ELR (cell line): Measurements from ENCODE around the gene ACADM.
A peak's percentile ranks its signal among the peaks of the same experiment; 100 is the strongest.
"Not testable (repeated sequence)": the region's sequence is repeated elsewhere in the genome, so short reads cannot be mapped to it uniquely, and the experiment has no call there.

Source experiments
- DNase-seq: peaks from one replicate; pipeline ENCODE4 v3.0.0-alpha.2; 2015; ENCODE audit warnings: low read depth

Gene ACADM

DNA sequence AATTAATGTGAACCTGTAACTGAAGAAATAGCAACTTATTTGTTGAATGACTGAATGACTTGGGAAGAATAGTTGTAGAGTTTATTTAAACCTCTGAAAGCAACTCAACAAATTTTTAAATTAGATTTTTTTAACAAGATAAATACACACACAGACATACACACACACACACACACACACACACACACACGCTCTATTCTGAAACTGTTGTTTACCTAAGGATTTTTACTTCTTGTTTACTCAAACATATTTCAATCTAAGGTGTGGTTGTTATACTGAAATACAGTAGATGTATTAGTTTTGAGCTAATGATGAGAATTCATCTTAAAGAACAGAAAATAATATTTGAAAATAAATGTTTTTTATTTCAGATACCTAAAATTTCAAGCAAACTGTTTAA lies 11.5 kb downstream of the ACADM start:
- no peak for DNase-seq

DNA sequence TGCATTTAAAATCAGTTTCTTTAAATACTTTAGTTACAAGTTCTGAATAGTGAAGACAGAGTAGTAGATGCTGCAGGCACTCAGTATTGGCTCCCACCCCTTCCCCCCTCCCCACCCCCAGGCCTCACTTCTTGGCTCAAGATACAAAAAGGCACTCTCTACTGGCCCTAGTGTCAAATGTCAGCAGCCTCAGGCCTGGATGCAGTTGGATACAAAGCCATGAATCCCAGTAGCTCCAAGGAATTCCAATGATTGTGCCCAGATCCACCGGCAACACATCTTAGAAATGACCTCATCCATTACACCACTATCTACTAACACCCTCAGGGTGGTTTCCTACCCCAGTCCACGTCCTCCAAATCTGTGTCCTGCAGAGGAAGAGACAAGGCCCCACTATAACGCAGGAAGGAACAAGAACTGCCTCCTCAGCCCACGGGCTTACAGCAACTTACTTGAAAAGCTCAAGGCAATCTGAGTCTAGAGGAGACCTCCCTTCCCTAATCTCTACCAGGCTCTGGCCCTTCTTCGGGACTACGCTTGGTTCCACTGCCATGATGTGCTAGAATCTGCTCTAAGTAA lies 17.6 kb downstream of the ACADM start:
- DNase-seq, result no peak

DNA sequence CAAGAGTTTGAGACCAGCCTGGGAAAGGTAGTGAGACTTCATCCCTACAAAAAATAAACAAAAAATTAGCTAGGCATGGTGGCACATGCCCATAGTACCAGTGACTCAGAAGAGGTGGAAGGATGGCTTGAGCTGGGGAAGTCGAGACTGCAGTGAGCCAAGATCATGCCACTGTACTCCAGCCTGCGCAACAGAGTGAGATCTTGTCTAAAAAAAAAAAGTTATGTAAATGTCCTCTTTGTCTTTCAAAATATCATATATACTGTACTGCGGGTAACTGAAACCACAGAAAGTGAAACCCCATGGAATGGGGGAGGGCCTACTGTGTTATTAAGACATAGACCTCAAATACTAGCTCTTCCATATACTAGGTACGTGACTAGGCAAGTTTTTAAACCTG lies 20.8 kb downstream of the ACADM start:
- DNase-seq, result no peak

DNA sequence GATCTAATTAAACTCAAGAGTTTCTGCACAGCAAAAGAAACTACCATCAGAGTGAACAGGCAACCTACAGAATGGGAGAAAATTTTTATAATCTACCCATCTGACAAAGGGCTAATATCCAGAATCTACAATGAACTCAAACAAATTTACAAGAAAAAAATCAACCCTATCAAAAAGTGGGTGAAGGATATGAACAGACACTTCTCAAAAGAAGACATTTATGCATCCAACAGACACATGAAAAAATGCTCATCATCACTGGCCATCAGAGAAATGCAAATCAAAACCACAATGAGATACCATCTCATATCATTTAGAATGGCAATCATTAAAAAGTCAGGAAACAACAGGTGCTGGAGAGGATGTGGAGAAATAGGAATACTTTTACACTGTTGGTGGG lies 32.7 kb downstream of the ACADM start:
- not testable (repeated sequence) for DNase-seq

DNA sequence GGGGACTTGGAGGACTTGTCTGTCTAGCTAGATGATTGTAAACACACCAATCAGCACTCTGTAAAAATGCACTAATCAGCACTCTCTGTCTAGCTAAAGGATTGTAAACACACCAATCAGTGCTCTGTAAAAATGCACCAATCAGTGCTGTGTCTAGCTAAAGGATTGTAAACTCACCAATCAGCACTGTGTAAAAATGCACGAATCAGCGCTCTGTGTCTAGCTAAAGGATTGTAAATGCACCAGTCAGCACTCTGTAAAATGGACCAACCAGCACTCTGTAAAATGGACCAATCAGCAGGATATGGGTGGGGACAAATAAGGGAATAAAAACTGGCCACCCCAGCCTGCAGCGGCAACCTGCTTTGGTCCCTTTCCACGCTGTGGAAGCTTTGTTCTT lies 34.0 kb downstream of the ACADM start:
- DNase-seq, result not testable (repeated sequence)

DNA sequence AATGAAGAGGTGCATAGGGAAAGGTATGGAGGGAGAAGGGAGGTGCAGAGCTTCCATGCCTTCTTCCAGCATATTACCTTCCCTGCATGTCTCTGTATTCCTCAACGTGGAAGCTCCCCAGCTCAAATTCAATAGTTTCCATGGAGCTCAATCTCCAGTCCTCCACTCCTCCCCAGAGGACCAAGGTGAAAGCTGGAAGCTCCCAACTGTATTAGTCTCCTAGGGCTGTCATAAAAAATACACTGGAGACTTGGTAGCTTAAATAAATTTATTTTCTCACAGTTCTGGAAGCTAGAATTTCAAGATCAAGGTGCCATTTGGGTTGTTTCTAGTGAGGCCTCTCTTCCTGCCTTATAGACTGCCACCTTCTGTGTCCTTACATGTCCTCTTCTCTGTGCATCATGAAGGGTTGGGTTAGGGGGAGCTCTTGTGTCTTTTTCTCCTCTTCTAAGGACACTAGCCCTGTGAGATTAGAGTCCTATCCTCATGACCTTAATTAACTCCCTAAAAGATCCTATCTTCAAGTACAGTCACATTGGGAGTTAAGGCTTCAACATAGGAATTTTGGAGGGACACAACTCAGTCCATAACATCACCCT lies 39.6 kb downstream of the ACADM start:
- DNase-seq, result no peak

DNA sequence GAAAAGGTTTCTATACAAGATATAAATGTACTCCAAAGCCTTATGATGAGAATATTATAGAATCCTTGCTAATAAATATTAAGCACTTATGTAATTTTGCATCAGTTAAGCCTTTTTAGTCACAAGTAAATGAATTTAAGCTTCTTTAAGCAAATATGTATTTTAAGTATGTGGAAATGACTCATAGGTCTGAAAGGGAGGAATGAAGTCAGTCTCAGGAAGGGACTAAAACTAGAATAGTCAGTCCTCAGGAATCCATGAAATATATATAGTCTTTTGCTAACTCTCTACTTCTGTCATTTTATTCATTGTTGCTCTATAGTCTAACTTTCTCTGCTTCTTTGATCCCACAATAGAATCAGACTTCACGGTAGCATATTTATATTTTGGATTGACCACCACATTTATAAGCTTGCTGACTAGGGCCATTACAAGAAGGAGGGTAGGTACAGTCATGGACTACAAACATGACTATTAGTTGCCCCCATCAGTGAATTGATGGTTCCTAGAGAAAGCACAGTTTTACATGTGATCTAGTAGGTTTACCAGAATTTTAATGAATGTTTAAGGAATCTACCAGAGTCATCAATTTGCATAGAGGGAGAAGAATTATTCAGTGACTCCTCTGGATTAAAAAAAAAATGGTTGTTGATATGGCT lies 41.3 kb downstream of the ACADM start:
- DNase-seq, result peak; percentile 90

DNA sequence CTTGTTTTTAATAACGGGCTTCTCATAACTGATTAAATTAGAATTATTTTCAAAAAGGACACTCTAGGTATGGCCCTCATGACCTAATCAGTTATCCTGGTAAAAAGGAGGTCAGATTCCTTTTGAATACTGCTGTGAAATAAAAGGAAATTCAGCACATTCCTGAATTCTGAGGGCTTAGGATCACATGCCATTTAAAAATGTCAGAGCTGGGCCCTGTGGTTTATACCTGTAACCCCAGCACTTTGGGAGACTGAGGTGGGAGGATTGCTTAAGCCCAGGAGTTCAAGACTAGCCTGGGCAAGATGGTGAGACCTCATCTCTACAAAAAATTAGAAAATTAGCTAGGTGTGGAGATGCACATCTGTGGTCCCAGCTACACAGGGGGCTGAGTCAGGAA lies 43.5 kb downstream of the ACADM start:
- no peak for DNase-seq

DNA sequence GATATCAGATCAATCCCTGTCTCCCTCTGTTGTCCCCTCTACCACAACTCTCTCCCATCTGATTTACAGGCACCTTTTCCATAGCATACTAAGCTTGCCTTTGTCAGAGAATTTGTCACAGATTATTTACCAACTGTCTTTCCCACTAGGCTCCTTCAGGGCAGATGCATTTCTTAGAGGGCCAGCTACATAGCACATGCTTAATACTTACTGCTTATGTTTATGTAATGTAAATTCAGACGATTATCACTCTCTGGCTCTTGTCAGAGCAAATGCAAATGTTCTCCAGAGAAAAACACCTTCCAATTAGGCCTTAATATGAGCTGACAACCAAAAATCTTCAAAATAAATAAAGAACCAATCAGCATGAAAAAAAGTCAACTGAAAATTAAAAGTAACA lies 46.3 kb downstream of the ACADM start:
- no peak for DNase-seq

DNA sequence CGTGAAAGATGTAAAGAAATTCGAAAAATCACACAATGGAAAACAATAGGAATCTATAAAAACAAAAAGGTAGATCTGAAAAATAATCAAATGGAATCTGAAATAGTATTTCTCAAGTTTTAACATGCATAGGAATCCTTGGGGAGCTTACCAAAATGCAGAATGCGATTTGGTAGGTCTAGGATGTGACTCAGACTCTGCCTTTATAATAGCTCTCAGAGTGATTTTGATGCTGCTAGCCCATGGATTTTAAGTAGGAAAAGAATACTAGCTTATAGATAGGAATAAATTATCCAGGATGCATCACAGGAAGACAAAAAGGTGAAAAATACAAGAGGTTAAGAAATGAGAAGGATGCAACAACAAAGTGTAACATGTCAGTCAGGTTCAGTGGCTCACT lies 47.5 kb downstream of the ACADM start:
- no peak for DNase-seq

DNA sequence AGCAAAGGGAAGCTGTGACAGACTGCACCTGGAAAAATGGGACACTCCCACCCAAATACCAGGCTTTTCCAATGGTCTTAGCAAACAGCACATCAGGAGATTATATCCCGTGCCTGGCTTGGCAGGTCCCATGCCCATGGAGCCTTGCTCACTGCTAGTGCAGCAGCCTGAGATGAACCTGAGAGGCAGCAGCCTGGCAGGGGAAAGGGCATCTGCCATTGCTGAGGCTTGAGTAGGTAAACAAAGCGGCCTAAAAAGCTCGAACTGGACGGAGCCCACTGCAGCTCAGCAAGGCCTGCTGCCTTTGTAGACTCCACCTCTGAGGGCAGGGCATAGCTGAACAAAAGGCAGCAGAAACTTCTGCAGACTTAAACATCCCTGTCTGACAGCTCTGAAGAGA lies 53.3 kb downstream of the ACADM start:
- DNase-seq, result not testable (repeated sequence)

DNA sequence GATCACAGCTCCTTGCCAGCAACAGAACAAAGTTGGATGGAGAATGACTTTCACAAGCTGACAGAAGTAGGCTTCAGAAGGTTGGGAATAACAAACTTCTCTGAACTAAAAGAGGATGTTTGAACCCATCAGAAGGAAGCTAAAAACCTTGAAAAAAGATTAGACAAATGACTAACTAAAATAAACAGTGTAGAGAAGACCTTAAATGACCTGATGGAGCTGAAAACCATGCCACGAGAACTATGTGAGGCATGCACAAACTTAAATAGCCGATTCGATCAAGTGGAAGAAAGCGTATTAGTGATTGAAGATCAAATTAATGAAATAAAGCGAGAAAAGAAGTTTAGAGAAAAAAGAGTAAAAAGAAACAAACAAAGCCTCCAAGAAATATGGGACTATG lies 54.2 kb downstream of the ACADM start:
- not testable (repeated sequence) for DNase-seq

DNA sequence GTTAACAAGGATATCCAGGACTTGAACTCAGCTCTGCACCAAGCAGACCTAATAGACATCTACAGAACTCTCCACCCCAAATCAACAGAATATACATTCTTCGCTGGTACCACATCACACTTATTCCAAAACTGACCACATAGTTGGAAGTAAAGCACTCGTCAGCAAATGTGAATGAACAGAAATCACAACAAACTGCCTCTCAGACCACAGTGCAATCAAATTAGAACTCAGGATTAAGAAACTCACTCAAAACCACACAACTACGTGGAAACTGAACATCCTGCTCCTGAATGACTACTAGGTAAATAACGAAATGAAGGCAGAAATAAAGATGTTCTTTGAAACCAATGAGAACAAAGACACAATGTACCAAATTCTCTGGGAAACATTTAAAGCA lies 55.7 kb downstream of the ACADM start:
- DNase-seq, result not testable (repeated sequence)

DNA sequence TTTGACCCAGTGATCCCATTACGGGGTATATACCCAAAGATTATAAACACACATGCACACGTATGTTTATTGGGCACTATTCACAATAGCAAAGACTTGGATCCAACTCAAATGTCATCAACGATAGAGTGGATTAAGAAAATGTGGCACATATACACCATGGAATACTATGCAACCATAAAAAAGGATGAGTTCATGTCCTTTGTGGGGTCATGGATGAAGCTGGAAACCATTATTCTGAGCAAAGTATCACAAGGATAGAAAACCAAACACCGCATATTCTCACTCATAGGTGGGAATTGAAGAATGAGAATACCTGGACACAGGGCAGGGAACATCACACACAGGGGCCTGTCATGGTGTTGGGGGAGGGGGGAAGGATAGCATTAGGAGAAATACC lies 59.4 kb downstream of the ACADM start:
- DNase-seq, result not testable (repeated sequence)

DNA sequence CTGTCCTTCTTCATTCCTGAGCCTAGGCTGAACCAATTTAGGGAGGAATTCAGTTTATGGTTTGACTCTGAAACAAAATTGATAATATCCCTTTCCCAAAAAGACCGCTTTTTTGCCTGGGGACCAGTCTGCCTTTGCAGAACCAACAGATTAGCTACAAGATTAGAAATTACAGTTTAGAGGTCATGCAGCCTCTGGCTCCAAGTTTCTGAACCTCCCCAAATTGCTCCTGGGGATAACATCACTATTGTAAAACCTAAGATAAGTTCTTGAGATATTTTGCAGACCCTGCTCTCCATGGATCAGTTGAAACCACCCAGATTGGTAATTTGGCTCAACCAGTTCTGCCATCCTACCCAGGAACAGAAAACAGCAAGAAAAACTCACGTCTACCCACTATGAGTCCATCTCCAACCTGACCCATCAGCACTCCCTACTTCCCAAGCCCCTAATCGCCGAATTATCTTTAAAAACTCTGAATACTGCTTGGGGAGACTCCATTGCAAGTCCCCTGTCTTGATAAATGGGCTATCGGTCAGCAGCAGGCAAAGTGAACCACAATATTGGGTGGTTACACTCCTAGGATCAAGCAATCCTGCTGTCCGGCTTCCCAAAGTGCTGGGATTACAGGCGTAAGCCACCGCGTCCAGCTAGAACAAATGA lies 60.9 kb downstream of the ACADM start:
- no peak for DNase-seq

DNA sequence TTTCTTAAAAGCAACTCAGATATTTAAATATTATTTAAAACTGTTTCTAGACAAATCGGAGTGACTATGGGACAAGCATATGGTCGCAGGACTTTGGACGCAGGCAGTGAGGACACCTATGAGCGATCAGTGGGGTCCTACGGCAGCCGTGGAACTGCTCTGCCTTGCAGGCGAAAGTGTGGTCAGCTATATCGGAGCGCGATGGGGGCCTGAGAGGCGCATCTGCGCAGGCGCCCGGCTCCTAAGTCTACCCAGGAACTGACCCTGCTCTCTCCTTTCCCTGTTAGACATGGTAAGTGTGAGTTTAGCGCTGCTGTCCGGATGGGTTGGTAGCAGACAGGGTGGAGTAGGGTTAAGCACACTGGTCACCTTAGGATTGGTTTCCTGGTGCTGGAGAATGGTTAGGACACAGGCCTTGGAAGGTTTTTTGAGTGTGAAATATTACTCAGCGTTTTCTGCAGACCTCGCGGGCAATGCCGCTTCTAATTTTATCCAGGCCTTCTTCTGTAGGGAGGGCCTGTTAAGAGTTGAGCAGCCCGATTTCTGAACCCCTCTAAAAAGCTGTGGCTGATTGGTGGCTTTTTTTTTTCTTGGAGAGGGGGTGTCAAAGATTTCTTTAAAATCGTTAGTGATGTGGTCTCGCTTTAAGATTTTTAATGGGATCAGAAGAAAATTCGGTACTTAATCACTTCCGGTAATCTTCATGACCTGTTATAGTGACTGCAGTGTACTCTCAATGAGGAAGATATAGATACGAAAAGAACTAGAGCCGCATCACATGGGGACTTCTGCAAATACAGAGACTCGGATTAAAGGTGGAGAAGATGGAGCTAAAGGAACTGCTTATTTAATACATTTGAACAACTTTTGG lies 61.7 kb downstream of the ACADM start, which contains the start of gene RABGGTB:
RABGGTB (plus strand) TSS at position 274 of the 871 bp plus-strand sequence; CDS start at position 290, 16 bp downstream.
- DNase-seq, result peak; percentile 97

DNA sequence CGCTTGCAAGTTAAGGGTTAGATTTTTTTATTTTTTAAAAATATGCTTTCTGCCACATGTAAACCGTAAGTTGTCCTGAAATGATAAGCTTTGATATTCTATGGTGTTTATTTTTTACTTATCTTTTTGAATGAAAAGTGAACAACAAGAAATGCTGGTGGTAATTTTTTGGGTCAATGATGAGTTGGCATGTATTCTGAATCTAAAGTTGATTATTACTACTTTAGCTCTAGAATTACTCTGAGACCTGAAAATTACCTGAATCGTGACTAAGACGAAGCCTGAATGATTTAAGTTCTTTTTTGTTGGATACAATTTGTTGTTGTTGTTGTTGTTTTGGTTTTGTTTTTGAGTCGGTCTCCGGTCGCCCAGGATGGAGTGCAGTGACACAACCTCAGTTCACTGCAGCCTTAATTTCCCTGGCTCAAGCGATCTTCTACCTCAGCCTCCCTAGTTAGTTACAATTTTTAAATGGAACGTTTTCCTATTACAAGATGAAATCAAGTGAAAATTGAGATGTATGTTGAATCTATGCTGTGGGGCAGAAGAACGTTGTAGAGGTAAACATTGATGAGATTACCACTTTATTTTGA lies 62.5 kb downstream of the ACADM start:
- no peak for DNase-seq

DNA sequence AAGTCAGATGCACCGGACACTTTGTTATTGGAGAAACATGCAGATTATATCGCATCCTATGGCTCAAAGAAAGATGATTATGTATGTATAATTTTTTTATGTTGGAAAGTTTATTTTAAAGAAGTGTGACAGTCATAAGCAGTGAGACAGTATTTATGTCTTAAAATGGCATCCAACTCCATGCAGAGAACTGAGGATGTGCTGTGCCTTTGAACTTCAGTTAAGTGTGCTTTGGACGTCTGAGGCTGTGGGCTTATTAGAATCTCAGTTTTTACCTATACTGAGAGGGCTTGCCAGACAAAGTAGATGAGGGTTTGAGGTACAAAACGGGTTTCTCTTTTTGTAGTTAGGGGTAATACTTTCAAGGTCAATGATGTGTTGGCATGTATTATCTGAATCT lies 63.0 kb downstream of the ACADM start:
- no peak for DNase-seq

DNA sequence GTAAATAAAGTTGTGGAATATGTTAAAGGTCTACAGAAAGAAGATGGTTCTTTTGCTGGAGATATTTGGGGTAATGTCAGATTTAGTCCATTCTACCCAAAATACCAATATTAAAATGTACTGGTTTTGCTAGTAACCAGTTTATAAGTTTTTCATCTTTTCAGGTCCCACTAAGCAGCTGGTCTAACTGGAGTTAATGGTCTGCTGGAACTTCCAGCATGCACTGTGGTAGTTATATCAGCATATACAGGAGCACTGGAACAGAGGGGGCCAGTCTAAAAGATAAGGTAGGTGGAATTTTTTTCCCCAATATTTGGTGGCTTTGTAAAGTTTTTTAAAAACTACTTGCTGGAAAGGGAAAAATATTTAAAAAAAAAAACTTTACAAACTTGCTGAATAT lies 65.5 kb downstream of the ACADM start:
- DNase-seq, result no peak

DNA sequence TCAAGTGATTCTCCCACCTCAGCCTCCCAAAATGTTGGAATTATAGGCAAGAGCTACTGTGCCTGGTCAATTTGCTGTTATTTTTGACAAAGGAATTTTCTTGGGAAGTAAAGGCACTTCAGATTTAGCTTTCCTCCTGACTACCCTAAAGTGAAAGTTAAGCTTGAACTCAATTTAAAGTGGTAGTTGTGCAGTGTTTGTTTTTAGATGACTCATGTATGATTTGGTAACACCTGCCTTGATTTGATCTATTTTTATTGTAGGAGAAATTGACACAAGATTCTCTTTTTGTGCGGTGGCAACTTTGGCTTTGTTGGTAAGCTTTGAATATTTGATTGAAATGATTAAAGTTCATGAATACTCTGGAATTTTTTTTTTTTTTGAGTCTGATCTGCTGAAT lies 66.5 kb downstream of the ACADM start:
- DNase-seq, result peak; percentile 42

DNA sequence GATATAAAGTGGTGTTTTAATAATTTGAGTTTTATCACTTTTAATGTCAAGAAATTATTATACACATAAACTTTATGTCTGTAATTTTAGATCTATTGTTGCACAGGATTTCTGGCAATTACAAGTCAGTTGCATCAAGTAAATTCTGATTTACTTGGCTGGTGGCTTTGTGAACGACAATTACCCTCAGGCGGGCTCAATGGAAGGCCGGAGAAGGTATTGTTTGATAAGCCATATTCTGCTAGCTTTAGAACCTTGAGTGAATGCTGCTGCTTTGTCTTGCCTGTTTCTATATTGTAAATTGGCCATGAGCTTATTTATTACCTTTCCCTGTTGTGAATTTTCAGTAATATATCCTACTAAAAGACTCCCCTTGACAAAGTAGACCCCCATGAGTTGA lies 67.6 kb downstream of the ACADM start:
- no peak for DNase-seq

DNA sequence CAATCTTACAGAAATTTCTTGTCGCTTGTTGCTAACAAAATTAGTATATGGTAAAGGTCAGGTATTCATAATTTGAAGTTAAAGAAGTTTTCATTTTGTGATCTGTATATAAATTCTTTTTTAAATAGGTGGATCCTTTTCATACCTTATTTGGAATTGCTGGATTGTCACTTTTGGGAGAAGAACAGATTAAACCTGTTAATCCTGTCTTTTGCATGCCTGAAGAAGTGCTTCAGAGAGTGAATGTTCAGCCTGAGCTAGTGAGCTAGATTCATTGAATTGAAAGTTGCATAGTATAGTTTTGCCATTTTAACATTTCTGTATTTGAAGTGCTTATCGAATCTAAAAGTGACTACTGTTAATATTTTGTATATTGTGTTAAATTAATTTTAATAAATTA lies 69.9 kb downstream of the ACADM start:
- DNase-seq, result no peak
